A549 (cell line): ENCODE data around the gene RBM3.

Source experiments
- ATOH8 ChIP-seq: fragments of 250-450 bp; sonication (Bioruptor Pico); IDR thresholded peaks from 2 replicates; pipeline ENCODE4 v1.5.0; 2020; ENCODE audit warnings: low read depth, mild to moderate bottlenecking, moderate library complexity
- CEBPB ChIP-seq, 2 experiments: fragments of >200 bp in 1 of 2; sonication (Bioruptor Twin) in 1 of 2; formaldehyde crosslinking in 1 of 2; IDR thresholded peaks; 2 replicates each; pipeline ENCODE4 v1.6.1; 2012 to 2016
- CTCF ChIP-seq: fragments of >200 bp; sonication (Bioruptor Twin); formaldehyde crosslinking; IDR thresholded peaks from 3 replicates; pipeline ENCODE4 v1.5.1; 2016
- EHMT2 ChIP-seq: fragments of 200-600 bp; sonication (generic); IDR thresholded peaks from 2 replicates; pipeline ENCODE4 v1.6.1; 2016; ENCODE audit warnings: antibody characterized with exemption, low read depth, mild to moderate bottlenecking, moderate library complexity
- ESRRA ChIP-seq: fragments of 150-350 bp; IDR thresholded peaks from 2 replicates; pipeline ENCODE4 v1.6.1; 2014; ENCODE audit warnings: mild to moderate bottlenecking, low read length, borderline replicate concordance
- GATA3 ChIP-seq: IDR thresholded peaks from 2 replicates; pipeline ENCODE4 v1.6.1; 2012; ENCODE audit warnings: borderline replicate concordance
- HDAC2 ChIP-seq: fragments of 200-600 bp; sonication (generic); IDR thresholded peaks from 2 replicates; pipeline ENCODE4 v1.6.1; 2016
- KDM5A ChIP-seq: fragments of 200-600 bp; sonication (generic); IDR thresholded peaks from 2 replicates; pipeline ENCODE4 v1.6.1; 2016; ENCODE audit warnings: antibody characterized with exemption, mild to moderate bottlenecking
- POLR2A ChIP-seq: IDR thresholded peaks from 2 replicates; pipeline ENCODE4 v1.6.1; 2012; ENCODE audit warnings: mild to moderate bottlenecking, low read length

- no peak for TF ChIP-seq POLR2A
- TF ChIP-seq CTCF: no peak
- no peak for TF ChIP-seq ESRRA
- TF ChIP-seq HDAC2: no peak
- TF ChIP-seq ATOH8 (CRISPR knock-in tag): no peak
- TF ChIP-seq GATA3: no peak
- TF ChIP-seq EHMT2: no peak
- TF ChIP-seq CEBPB (IDR thresholded peaks at IDR 0.05): no peak
- no peak for TF ChIP-seq KDM5A
Measured at GRCh38 chrX:48613502-48614160, 39.3 kb downstream of the RBM3 start.
